AG10803 (cell line): ENCODE results near the gene HLX.

Experiments used
- DNase-seq: peaks from one replicate; pipeline ENCODE4 v3.0.0; 2010; ENCODE audit warnings: low read depth
- H3K4me3 ChIP-seq: 2 replicates; pipeline ENCODE4 v1.5.1; 2011; ENCODE audit warnings: mild to moderate bottlenecking, low read length, control low read depth
- TF ChIP-seq, protein P1 (sequence below): conservative IDR thresholded peaks from 2 replicates; pipeline ENCODE4 v1.5.1; 2011; ENCODE audit warnings: mild to moderate bottlenecking, low read length, control low read depth, inconsistent platforms

The HLX gene

DNA sequence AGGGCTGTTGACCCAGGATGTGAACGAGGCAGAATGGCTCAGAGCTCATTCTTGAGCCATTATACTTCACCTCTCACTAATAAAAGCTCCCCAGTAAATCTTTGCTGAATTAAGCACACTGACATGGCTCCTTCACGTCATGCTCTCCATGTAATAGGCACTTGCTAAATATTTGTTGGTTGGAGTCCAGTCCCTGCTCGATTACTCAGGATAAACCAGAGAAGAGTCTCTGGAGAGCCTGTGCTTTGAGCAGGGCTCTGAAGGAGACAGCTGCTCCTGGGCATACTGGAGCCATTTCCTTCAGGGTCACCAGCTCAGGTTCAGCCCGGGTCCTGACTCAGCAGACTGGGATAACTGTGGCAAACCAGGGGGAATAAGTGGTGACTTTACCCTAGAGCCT is 46.9 kb downstream of the HLX start:
- DNase-seq, result peak; percentile 72
- no peak overlapping the region for H3K4me3 ChIP-seq
- TF ChIP-seq, protein P1, sequence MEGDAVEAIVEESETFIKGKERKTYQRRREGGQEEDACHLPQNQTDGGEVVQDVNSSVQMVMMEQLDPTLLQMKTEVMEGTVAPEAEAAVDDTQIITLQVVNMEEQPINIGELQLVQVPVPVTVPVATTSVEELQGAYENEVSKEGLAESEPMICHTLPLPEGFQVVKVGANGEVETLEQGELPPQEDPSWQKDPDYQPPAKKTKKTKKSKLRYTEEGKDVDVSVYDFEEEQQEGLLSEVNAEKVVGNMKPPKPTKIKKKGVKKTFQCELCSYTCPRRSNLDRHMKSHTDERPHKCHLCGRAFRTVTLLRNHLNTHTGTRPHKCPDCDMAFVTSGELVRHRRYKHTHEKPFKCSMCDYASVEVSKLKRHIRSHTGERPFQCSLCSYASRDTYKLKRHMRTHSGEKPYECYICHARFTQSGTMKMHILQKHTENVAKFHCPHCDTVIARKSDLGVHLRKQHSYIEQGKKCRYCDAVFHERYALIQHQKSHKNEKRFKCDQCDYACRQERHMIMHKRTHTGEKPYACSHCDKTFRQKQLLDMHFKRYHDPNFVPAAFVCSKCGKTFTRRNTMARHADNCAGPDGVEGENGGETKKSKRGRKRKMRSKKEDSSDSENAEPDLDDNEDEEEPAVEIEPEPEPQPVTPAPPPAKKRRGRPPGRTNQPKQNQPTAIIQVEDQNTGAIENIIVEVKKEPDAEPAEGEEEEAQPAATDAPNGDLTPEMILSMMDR, result no peak

DNA sequence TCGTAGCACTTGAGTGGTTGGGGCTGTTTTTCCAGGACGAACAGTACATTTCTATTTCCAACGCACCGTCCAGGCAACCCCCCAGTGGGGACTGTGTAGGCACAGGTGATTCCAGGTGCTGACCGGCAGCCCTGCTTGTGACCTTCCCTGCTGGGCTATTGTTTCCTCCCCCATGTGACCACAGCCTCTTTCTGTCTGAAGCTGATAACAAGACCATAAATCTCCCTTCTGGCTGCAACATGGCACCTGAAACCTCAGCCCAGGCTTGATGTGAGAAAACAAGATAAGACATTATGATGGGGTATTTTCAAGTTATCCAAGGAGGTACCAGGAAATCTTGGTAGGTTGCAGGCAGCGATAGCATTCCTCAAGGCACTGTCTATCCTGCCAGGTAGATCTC is 48.2 kb downstream of the HLX start:
- no peak overlapping the region for H3K4me3 ChIP-seq
- TF ChIP-seq, protein P1, result no peak
- no peak for DNase-seq

DNA sequence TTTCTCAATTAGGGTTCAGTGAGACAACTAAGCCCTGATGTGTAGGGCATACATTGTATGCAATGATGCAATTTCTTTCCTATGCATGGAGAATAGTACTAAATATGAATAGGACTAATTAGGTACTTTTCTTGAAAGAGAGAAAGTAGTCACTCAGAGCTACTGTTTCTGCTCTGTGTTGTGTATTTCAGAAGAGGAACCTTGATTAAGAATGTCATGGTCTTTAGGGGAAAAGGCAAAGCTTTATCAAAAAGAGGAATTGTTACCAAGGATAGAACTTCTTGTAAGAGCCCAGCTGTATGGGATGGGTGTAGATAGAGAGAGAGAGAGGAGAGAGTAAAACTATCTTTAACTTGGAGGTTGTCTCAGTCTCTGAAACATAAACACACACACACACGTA is 49.1 kb downstream of the HLX start:
- DNase-seq, result no peak
- H3K4me3 ChIP-seq, result no peak overlapping the region
- TF ChIP-seq, protein P1, result no peak

- TF ChIP-seq, protein P1, result no peak
- no peak overlapping the region for H3K4me3 ChIP-seq
- DNase-seq, result peak; percentile 36
Observed at GRCh38 chr1:220928725-220929300, 49.6 kb downstream of the HLX start.

GRCh38 chr1:220929304-220929703 is 50.1 kb downstream of the HLX start:
- TF ChIP-seq, protein P1, result no peak
- DNase-seq, result no peak
- no peak overlapping the region for H3K4me3 ChIP-seq
